Measurements from ENCODE around the gene LRR1. TPM values are rescaled to one million over a fixed set of nuclear protein-coding genes. Genes with fewer than 3 reads are reported as not detected.

The LRR1 gene
- total and polyA plus RNA-seq, 9 of the 15 experiments (the other 6 are each of a cell fraction or from before 2014, with no cell fraction given) = 26.5 to 58.1 (median 31.8) TPM

- 0 out of 2 replicates have a peak, but pooled peaks have one; percentile 17 for TF ChIP-seq IRF9 (tag; IDR thresholded peaks at IDR 0.05)
These were observed 42.0 kb downstream of the LRR1 start (continued) for GRCh38 chr14:49640540-49641417.

- H3K4me2 ChIP-seq (ENCODE audit: insufficient read depth, low read length) = no peak overlapping the region
- POLR2A ChIA-PET = interaction anchor here (1.1 to 1.5 kb wide), 2 partner anchors 9 to 126 kb away, joined by 4 to 5 read pairs; partner anchors contain the start of gene KLHDC2
- peaks cover 50% of the 10 kb centered on the region for H3K79me2 ChIP-seq (ENCODE audit: control insufficient read depth, insufficient read depth, low read length)
- FAIRE-seq (peak; percentile 19), DNase-seq (ENCODE audit: extremely low read depth in 1 of 4, low spot score in 3 of 4) (peak in 1 of 4 experiments; percentile 13), ATAC-seq (peak; percentile 58)
- no peaks in the 10 kb centered on the region for H4K20me1 ChIP-seq (replicated peaks; ENCODE audit: control insufficient read depth, insufficient read depth, low read length)
- intact Hi-C loops (cut with micrococcal nuclease) = no loop called here
- H3K27ac ChIP-seq (ENCODE audit: extremely low read depth, low read depth, low read length) = peak overlapping the region; percentile 23; the same call in 1 of the 3 replicates
- H3K4me1 ChIP-seq (replicated peaks in 1 of 2; ENCODE audit: control insufficient read depth in 2 of 2, insufficient read depth in 2 of 2, low read length in 2 of 2) = peaks cover 0 to 8% of the 10 kb centered on the region in 2 experiments; a peak in 3 of 5 replicates
- BruUV-seq (replicated peaks) = no TSS peak
- H3K4me3 ChIP-seq = no peak overlapping the region
- CTCF ChIA-PET (ENCODE audit: low intra/inter-chr PET ratio) = no interaction called here
- in situ Hi-C loops (cut with MboI) = loop anchor here (25.0 kb wide), 1 partner anchor 471 kb away; the partner anchor contains the start of gene VCPKMT
- no peaks in the 10 kb centered on the region for H3K27me3 ChIP-seq (ENCODE audit: control insufficient read depth in 2 of 2, insufficient read depth in 2 of 2, low read length in 2 of 2)
- no peaks in the 10 kb centered on the region for H3K9me1 ChIP-seq (ENCODE audit: control insufficient read depth, insufficient read depth, low read length)
- no peak overlapping the region for H2AFZ ChIP-seq (ENCODE audit: low read depth, low read length)
- H3K9me3 ChIP-seq (replicated peaks; ENCODE audit: control insufficient read depth, insufficient read depth, low read depth, low read length) = no peaks in the 10 kb centered on the region
- peaks cover 51% of the 10 kb centered on the region for H3K36me3 ChIP-seq (ENCODE audit: control insufficient read depth, insufficient read depth, low read length)
- WGBS (ENCODE audit: insufficient coverage, low coverage, missing lambda C conversion rate) = 28% methylated on average over 8 of the region's 8 CpGs
- H3K9ac ChIP-seq (ENCODE audit: insufficient read depth in 1 of 2, low read depth in 2 of 2, low read length in 2 of 2) = no peak overlapping the region; a peak in 1 of 4 replicates
- TF ChIP-seq RFX1 (IDR thresholded peaks at IDR 0.05) (no peak), ETV1 (tag; conservative IDR thresholded peaks at IDR 0.05; ENCODE audit: low read depth) (no peak), PHTF2 (CRISPR knock-in tag; IDR thresholded peaks at IDR 0.05) (no peak), NR2F6 (CRISPR knock-in tag; IDR thresholded peaks at IDR 0.05) (no peak), TRIM25 (IDR thresholded peaks at IDR 0.05; ENCODE audit: borderline replicate concordance) (no peak), ZKSCAN3 (CRISPR knock-in tag; IDR thresholded peaks at IDR 0.05) (no peak), TBP (optimal IDR thresholded peaks at IDR 0.05; ENCODE audit: low read depth, low read length) (no peak)
These were observed 43.0 kb downstream of the LRR1 start for GRCh38 chr14:49641697-49642129.

Measured in K562 (cell line).